Caco-2 (cell line): ENCODE results near the gene CST8. TPM values are rescaled to one million over a fixed set of nuclear protein-coding genes. Genes with fewer than 3 reads are reported as not detected.

Experiments
- BruUV-seq: library from RNA; stranded (reverse); fragments of 400-500 nt; replicated peaks from 2 replicates; lab custom pipeline; 2021; lab: Mats Ljungman, UMichigan
- CTCF ChIA-PET: fragments of 300-600 bp; sonication (Branson Sonifier 250); formaldehyde crosslinking; loops from one replicate; lab custom pipeline; 2022; ENCODE audit warnings: antibody characterized with exemption; lab: Charles Lee
- POLR2A ChIA-PET: fragments of 300-600 bp; sonication (Branson Sonifier 250); formaldehyde crosslinking; loops from one replicate; lab custom pipeline; 2022; ENCODE audit warnings: antibody characterized with exemption; lab: Charles Lee
- DNase-seq, 2 experiments: peaks; one replicate each; pipeline versions ENCODE4 v3.0.0 to v3.0.0-alpha.2; 2020 to 2022
- H3K27me3 ChIP-seq: replicated peaks from 2 replicates; pipeline ENCODE4 v1.6.0; 2011; ENCODE audit warnings: low read length; ENCODE audit not compliant: control insufficient read depth, insufficient read depth
- H3K36me3 ChIP-seq: 2 replicates; pipeline ENCODE4 v1.5.1; 2011; ENCODE audit warnings: low read length; ENCODE audit not compliant: control insufficient read depth, insufficient read depth
- H3K4me1 ChIP-seq: fragments of 250-450 bp; sonication (Bioruptor Pico); 2 replicates; pipeline ENCODE4 v1.5.1; 2020; ENCODE audit warnings: mild to moderate bottlenecking
- H3K4me3 ChIP-seq: 2 replicates; pipeline ENCODE4 v1.5.1; 2011; ENCODE audit warnings: low read depth, mild to moderate bottlenecking, control low read depth, low read length
- H3K9me3 ChIP-seq: fragments of 250-450 bp; sonication (Bioruptor Pico); 2 replicates; pipeline ENCODE4 v1.5.1; 2020; ENCODE audit warnings: mild to moderate bottlenecking, moderate library complexity
- H3K27ac Mint-ChIP-seq: one replicate; pipeline ENCODE4 v1.8.0; 2022; ENCODE audit warnings: mixed read lengths; ENCODE audit not compliant: unreplicated experiment
- H3K27me3 Mint-ChIP-seq: one replicate; pipeline ENCODE4 v1.8.0; 2022; ENCODE audit warnings: mixed read lengths; ENCODE audit not compliant: insufficient read depth, unreplicated experiment
- H3K36me3 Mint-ChIP-seq: one replicate; pipeline ENCODE4 v1.8.0; 2022; ENCODE audit warnings: mild to moderate bottlenecking, mixed read lengths; ENCODE audit not compliant: insufficient read depth, unreplicated experiment
- H3K4me1 Mint-ChIP-seq: one replicate; pipeline ENCODE4 v1.8.0; 2022; ENCODE audit warnings: low read depth, mixed read lengths; ENCODE audit not compliant: unreplicated experiment
- H3K4me3 Mint-ChIP-seq: one replicate; pipeline ENCODE4 v1.8.0; 2022; ENCODE audit warnings: mild to moderate bottlenecking, moderate library complexity, mixed read lengths; ENCODE audit not compliant: unreplicated experiment
- H3K9me3 Mint-ChIP-seq: one replicate; pipeline ENCODE4 v1.8.0; 2022; ENCODE audit warnings: mixed read lengths; ENCODE audit not compliant: unreplicated experiment
- CTCF ChIP-seq, 2 experiments: fragments of 200-600 bp in 1 of 2; IDR thresholded peaks; 1 replicate in 1 of 2; 2 replicates in 1 of 2; pipeline versions ENCODE4 v1.5.1 to v1.8.0; 2011 to 2022; ENCODE audit warnings: antibody characterized with exemption in 1 of 2, control low read depth in 1 of 2, inconsistent platforms in 1 of 2, low read depth in 1 of 2, low read length in 1 of 2, mild to moderate bottlenecking in 1 of 2, moderate library complexity in 1 of 2; ENCODE audit not compliant: insufficient read depth in 1 of 2, severe bottlenecking in 1 of 2, unreplicated experiment in 1 of 2
- intact Hi-C: fragments of 100-400 bp; cut with micrococcal nuclease; formaldehyde crosslinking; loops from one replicate; pipeline ENCODE4 v1.10.0; 2022; ENCODE audit not compliant: unreplicated experiment
- total RNA-seq: library from RNA; stranded (reverse); gene quantifications from 2 replicates; pipeline ENCODE4 v1.2.3, GENCODE V29; 2022

The CST8 gene
- total RNA-seq, 1 experiment from 2014 or later = not detected

GRCh38 chr20:23454816-23455215, 36.1 kb upstream of the CST8 start:
- no peak for TF ChIP-seq CTCF (IDR thresholded peaks at IDR 0.05; ENCODE audit: insufficient read depth in 1 of 2, low read depth in 1 of 2, low read length in 1 of 2, severe bottlenecking in 1 of 2, unreplicated experiment in 1 of 2)
- ChIA-PET POLR2A (no interaction called here), CTCF (no interaction called here)
- H3K4me1 Mint-ChIP-seq = no peaks in the 10 kb centered on the region
- no peak overlapping the region for H3K4me3 Mint-ChIP-seq
- no peaks in the 10 kb centered on the region for H3K36me3 ChIP-seq
- no peaks in the 10 kb centered on the region for H3K4me1 ChIP-seq
- no peaks in the 10 kb centered on the region for H3K9me3 ChIP-seq
- peaks cover 18% of the 10 kb centered on the region for H3K27me3 Mint-ChIP-seq
- no peaks in the 10 kb centered on the region for H3K36me3 Mint-ChIP-seq
- no peak for DNase-seq
- BruUV-seq = no TSS peak
- no peak overlapping the region for H3K4me3 ChIP-seq
- H3K27me3 ChIP-seq = no peaks in the 10 kb centered on the region
- H3K9me3 Mint-ChIP-seq = no peaks in the 10 kb centered on the region
- intact Hi-C loops = no loop called here
- H3K27ac Mint-ChIP-seq = no peak overlapping the region

- H3K27ac Mint-ChIP-seq = no peak overlapping the region
- Histone ChIP-seq H3K27me3 (no peaks in the 10 kb centered on the region), H3K9me3 (no peaks in the 10 kb centered on the region), H3K4me3 (no peak overlapping the region), H3K36me3 (no peaks in the 10 kb centered on the region), H3K4me1 (no peaks in the 10 kb centered on the region)
- intact Hi-C loops = no loop called here
- no peaks in the 10 kb centered on the region for H3K36me3 Mint-ChIP-seq
- CTCF ChIA-PET = no interaction called here
- H3K9me3 Mint-ChIP-seq = no peaks in the 10 kb centered on the region
- BruUV-seq = no TSS peak
- no peak overlapping the region for H3K4me3 Mint-ChIP-seq
- TF ChIP-seq CTCF (IDR thresholded peaks at IDR 0.05; ENCODE audit: insufficient read depth in 1 of 2, low read depth in 1 of 2, low read length in 1 of 2, severe bottlenecking in 1 of 2, unreplicated experiment in 1 of 2) = no peak
- POLR2A ChIA-PET = no interaction called here
- H3K27me3 Mint-ChIP-seq = peaks cover 19% of the 10 kb centered on the region
- no peak for DNase-seq
- no peaks in the 10 kb centered on the region for H3K4me1 Mint-ChIP-seq
Measured at GRCh38 chr20:23455639-23456038, 35.3 kb upstream of the CST8 start.

- intact Hi-C loops = no loop called here
- Mint-ChIP-seq H3K4me3 (no peak overlapping the region), H3K9me3 (no peaks in the 10 kb centered on the region), H3K4me1 (no peaks in the 10 kb centered on the region), H3K27me3 (peaks cover 17% of the 10 kb centered on the region), H3K27ac (no peak overlapping the region), H3K36me3 (no peaks in the 10 kb centered on the region)
- CTCF ChIA-PET = no interaction called here
- DNase-seq = no peak
- no TSS peak for BruUV-seq
- Histone ChIP-seq H3K4me1 (no peaks in the 10 kb centered on the region), H3K9me3 (no peaks in the 10 kb centered on the region), H3K27me3 (no peaks in the 10 kb centered on the region), H3K4me3 (no peak overlapping the region), H3K36me3 (no peaks in the 10 kb centered on the region)
- POLR2A ChIA-PET = no interaction called here
- no peak for TF ChIP-seq CTCF (IDR thresholded peaks at IDR 0.05; ENCODE audit: insufficient read depth in 1 of 2, low read depth in 1 of 2, low read length in 1 of 2, severe bottlenecking in 1 of 2, unreplicated experiment in 1 of 2)
Measured at GRCh38 chr20:23456409-23456808, 34.5 kb upstream of the CST8 start.
